Stimulated activated CD4-positive, alpha-beta T cell treated with anti-CD3 and anti-CD28 coated beads, Interleukin-15, amount 100 ng/mL, for 48 hours (primary cell): Measurements from ENCODE around the gene SPSB4.

Source experiments
- DNase-seq, 2 donors: peaks; one replicate each; pipeline ENCODE4 v3.0.0-alpha.2; 2020; ENCODE audit warnings: low read depth in 2 of 2

Gene SPSB4

DNA sequence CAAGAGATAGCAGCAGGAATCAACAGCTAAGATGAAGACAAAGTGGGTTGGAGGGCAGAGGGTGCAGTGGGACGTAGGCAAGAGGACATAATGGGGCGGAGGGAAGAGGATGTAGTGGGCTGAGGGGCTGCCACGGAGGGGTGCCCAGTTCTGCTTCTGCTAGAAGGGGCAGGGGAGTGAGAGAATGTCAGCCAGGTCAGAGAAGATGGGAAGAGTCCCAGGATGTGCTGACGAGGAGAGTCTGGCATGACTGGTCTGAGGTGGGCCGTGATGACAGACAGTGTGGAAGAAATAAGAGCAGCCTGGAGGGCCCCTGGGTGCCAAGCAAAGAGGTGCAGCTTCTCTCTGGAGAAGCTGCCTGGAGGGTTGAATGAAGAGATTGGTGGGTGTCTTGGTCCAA, 4.0 kb downstream of the SPSB4 start:
- no peak for DNase-seq

DNA sequence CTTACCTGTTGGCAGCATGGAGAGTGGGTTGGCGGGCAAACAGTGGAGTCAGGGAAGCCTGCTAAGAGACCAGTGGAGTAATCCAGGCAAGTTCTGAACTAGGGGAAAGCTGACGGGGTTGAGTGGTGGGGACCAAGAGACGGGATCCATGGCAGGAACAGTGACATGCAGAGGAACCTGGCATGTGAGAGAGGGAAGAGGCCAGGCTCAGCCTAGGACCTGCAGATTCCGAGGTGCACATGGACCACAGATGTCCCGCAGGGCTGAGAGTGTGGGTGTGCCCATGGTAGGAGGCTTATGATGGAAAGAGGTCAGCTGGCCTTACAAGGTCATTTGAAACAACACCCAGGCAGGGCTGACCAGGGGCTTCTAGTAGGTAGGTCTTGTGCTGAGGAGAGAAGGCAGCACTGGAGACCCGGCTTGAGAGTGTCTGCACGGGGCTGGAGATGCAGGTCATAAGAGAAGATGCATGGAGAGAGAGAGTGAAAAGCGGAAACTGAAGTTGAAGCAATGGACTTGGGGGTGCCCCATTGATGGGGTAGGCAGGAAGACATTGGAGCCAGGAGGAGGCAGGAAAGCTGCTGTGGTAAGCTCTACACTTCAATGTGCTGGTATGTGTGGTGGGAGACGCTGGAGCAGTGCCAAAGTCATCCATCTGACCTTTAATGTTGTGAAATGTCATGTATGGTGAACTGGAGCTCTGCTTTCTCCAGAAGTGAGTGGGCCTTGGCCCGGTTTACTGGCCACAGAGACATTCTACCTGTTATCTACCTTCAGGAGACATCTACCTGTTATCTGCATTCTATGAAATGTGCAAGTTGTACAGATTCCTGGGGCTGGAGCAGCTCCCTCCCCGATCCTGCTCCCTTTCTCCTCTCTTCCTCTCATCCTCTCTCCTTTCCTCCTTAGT, 4.6 kb downstream of the SPSB4 start:
- DNase-seq = no peak

DNA sequence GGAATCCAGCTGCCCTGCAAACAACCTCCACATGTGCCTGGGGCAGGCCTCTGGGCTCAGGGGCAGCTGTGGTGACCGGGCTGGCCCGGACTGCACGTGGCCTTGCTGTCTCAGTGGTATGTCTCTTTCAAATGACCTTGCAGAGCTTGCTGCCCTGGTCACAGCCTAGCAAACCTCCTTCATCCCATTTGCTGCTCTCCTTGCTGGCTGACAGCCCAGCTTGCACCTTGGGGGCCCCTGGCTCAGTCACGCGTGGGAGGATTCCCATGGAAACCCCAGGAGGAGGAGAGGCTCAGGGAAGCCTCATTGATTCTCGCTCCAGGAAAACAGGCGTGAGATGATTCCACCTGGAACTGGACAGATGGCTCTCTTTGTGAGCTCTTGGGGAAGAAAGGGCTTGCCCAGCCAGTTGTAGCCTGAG, 5.6 kb downstream of the SPSB4 start:
- no peak for DNase-seq

DNA sequence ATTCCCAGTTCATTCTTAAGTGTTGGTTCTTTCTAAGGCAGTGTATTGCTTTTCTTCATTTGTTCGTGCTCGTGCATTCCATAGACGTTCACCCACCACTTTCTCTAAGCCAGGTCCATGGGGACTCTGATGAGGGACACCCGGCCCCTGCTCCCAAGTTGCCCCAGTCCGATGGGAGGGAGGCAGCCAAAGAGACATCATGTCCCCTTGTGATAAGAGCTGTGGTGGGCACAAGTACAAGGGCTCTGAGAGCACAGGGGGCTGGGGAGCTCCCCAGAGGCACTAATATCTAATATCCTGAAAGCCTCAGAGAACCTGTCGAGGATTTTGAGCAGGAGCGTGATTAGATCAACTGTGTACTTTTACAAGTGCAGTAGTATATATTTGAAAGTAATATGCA, 6.3 kb downstream of the SPSB4 start:
- DNase-seq = no peak

DNA sequence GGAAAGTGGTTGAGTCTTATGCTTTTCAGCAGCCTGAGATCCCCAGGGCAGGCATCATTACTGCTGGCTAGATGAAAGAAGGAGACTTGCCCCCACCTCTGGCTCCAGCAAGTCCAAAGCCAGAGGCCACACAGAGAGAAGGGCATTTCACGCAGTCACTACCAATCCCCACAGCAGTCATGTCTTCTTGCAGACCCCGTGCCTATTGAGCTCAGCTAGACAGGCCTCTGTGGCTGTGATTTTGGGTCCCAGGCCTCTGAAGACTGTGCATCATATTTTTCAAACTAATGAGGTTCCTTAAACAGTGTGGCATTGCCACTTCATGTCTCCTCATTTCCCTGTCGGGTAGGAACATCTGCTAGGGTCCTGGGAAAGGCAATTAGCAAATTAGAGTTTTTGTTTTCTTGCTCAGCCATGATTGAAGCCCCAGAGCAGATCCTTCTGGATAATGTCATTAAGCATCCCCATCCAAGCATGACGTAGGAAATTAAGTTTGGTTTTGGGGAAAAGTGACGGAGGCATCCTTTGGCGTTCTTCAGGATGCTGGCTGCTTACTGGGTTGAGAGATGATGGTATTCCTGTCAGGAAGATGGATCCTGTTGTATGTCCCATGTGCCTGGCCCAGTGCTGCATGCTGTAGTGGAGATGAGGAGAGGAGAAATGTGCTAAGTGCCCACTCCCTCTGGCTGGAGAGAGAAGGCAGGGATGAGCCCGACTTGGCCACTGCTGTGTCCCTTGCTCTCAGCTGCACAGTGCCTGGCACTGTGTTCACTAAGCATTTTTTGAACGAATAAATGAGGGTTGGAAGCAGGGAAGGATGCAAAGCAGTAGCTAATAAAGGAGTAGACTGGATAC, 7.0 kb downstream of the SPSB4 start:
- no peak for DNase-seq

DNA sequence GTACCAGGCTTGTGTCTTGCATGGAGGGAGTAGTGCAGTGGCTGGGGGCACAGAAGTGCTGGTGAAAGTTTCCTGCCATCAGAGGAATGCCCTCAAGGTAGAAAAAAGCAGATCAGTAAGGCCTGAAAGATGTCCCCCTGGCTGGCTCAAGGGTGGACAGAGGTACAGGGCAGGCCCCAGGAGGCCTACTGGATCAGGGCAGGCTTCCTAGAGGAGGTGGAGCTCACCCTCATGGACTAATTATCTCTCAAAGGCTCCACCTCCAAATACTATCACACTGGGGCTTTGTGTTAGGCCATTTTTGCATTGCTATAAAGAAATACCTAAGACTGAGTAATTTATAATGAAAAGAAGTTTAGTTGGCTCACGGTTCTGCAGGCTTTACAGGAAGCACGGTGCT, 7.8 kb downstream of the SPSB4 start:
- no peak for DNase-seq

DNA sequence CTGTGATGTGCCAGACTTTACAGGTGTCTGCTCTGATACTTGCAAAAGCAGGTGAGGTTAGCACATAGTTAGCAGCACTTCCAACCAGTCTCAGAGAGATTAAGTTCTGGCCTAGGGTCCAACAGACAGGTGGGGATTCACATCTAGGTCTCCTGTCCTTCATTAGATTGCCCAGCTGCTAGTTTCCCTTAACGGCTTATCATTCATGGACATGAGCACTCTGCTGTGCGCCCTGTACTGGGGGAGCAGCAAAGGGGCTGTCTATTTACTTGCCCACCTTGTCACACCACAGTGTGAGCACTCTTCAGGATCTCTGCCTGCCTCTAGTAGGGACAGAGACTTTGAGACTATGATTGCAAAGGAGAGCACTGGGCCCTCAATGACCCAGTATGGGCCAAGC, 8.7 kb downstream of the SPSB4 start:
- DNase-seq = no peak

DNA sequence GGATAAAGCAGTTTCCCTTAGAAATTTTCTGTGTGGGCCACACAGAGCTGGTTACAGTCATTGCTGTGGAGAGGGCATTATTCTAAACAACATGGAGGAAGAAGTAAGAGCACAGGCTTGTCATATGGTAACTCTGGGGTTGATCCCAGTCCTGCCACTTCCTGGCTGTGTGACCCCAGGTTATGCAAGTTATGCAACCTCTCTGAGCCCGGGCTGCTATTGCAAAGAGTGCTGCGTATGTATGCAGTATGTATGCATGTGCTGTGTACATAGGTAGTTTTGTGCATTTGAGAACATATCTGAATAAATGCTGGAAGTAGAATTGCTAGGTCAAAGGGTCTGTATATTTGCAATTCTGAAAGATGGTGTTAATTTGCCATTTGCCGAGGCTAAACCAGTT, 9.2 kb downstream of the SPSB4 start:
- DNase-seq = no peak

DNA sequence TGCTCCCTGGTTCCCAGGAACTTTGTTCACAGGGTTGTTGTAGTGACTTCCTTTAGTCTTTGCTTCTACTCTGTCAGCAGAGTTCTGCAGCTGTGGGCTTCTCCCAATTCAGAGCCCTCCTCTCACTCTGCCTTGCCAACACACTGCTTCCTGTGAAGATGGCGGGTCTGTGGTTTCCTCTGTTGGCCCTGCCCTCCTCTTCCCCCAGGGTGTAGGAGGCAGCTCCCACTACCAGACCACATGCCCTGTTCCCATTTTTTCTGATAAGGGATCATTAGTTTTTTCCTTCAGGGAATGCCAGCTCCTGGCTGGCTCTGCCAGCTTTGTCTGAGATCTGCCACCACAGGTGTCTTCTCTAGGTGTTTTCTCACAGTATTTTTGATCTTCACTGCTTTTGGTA, 12.7 kb downstream of the SPSB4 start:
- no peak for DNase-seq

DNA sequence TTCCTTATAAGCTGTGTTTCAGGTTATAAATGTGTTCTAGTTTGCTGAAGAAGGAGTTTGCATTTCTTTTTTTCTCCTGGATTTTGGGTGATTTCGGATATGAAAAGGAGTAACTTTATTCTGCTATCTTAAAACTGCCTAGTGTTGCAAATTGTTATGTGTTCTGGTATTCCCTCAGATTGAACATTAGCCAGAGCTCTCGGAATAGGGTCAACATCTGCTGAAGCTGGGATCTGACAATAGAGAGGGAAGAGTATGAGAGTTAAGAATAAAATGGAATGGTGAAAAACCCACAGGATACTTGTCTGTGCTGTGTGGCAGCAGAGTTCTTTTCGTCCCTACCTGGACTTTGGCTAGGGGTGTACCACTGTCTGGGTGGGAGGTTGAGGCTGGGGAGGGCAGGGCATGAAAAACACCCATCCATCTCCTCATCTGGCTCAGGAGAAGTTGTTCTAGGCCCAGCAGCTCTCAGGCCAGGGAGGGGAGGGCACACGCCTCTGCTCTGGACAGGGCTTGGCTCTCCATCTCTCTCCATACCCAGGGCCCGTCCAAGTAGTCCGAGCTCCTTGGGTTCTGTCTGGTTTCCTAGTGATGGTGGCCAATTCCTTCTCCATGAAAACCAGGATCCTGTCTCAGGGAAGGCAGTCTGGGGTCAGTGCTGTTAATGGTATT, 13.2 kb downstream of the SPSB4 start:
- DNase-seq = no peak

DNA sequence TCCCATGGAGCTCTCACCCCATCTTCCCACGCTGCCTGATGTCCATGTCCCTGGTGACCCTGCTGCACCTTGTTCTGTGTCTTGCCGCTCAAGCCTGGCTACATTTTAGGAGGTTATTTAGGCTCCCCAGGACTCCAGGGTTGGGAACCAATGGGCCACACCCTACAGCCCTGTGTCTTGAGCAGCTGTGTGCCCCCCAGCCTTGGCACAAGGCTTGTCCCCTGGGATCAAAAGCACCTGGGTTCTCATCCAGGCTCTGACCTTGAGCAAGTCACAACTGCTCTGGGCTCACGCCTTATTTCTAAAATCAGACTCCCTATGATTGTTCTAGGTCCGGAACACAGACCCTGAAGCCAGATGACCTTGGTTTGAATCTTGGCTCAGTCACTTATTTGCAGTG, 14.1 kb downstream of the SPSB4 start:
- no peak for DNase-seq

DNA sequence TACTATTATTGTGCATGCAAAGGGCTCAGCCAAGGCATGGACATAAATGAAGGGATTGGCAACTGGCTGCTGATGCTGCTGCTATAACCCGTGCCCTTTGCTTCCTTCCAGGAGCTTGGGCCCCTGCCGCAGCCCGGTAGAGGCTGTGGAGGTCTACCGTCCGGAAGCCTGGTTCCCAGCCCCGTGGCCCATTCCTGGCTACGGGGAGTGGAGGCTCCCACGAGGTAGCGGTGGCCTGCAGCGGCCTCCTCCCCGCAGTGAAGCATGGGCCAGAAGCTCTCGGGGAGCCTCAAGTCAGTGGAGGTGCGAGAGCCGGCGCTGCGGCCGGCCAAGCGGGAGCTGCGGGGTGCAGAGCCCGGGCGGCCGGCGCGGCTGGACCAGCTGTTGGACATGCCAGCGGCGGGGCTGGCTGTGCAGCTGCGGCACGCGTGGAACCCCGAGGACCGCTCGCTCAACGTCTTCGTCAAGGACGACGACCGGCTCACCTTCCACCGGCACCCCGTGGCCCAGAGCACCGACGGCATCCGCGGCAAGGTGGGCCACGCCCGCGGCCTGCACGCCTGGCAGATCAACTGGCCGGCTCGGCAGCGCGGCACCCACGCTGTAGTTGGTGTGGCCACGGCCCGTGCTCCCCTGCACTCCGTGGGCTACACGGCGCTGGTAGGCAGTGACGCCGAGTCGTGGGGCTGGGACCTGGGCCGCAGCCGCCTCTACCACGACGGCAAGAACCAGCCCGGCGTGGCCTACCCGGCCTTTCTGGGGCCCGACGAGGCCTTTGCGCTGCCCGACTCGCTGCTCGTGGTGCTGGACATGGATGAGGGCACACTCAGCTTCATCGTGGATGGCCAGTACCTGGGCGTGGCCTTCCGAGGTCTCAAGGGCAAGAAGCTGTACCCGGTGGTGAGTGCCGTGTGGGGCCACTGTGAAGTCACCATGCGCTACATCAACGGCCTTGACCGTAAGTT, 15.0 kb downstream of the SPSB4 start:
- no peak for DNase-seq

DNA sequence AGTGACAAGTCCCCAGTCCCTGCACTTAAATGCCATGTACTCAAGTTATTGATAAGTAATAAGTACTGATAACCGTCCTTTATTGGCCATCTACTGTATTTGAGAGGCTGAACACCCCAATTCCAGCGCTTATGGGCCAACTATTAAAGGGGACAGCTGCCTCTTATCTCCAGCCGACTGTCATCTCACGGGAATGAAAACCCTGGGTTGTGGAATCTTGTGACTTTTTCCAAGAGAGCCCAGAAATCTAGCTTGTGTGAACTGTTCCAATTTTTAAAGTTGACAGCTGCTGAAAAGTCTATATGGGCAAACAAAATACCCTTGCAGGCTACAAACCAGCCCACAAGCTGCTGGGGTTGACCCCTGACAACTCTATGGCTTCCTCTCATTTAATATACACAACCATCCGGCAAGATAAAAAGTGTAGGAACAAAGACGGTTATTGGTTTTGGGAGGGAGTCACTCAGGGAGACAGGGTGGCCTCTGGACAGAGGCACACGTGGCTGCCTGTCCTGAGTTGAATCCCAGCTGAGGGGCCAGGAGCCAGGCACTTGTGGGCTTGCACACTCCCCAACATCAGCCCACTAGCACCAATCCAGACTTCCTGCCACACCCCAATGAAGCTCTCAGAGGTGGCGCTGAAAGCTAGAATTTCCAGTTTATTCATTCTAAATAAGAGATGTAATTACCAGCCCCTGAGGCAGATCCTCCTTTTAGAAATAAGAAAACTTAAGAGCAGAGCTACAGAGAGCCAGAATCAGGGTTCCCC, 16.2 kb downstream of the SPSB4 start:
- no peak for DNase-seq

DNA sequence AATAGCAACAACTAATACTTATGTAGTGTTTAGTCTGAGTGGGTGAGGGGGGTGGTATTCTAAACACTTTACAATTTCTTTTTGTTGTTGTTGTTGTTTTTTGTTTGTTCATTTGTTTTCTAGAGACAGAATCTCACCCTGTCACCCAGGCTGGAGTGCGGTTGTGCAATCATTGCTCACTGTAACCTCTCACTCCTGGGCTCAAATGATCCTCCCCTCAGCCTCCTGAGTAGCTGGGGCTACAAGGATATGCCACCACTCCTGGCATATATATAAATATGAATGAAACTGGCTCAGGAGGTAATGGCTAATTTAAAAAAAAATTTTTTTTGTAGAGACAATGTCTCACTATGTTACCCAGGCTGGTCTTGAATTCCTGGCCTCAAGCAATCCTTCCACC, 19.1 kb downstream of the SPSB4 start:
- DNase-seq = no peak

DNA sequence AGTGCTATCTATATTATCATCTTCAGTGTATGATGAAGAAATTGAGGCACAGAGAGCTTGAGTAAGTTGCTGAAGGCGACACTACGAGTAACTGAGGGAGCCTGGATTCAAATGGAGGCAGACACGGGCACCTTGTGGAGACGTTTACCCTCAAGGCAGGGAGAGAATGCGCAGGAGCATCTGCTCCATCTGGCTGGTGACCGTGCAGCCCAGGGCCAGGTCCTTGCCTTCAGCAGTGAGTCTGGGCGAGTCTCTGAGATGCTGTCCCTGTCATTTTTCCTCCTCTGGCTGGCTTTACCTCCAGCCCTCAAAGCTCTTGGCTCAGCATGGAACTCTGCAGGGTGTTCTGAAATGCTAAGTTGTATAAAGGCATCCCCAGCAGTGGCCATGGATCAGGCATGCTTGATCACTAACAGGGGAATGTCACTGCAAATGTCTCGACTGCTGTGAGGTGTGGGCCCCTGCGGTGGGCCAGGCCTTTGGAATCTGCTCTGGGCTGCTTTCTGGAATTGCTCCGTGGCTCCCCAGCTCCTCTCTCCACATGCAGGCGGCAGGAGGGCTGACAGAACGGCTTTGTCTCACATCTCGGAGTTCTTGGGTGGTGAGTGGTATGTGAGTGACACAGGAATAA, 19.7 kb downstream of the SPSB4 start:
- DNase-seq = no peak

DNA sequence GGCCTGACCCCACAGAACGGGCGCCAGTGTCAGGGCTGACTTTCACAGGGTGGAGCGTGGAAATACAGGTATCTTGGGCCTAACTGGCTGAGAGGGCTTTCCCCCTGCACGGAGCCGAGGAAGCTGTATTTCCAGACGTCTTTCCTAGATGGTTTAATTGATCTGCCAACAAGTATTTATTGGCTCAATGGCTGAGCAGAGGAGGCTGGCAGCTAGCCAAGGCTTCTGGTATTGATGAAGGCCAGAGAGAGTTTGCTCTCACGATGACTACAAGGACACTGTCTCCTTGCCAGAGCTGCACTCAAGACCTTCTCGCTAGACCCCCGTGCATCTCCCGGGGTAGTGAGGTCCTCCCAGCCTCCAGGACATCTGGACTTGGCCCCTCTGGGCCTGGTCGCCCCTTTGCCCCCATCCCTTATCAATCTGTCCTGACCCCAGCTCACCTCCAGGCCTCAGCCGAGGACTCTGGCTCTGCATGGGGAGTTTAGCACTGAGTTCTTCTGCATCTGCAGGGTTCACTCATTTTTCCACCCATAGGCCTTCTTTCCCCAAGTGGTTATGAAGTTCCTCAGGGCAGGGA, 20.6 kb downstream of the SPSB4 start:
- DNase-seq = no peak

DNA sequence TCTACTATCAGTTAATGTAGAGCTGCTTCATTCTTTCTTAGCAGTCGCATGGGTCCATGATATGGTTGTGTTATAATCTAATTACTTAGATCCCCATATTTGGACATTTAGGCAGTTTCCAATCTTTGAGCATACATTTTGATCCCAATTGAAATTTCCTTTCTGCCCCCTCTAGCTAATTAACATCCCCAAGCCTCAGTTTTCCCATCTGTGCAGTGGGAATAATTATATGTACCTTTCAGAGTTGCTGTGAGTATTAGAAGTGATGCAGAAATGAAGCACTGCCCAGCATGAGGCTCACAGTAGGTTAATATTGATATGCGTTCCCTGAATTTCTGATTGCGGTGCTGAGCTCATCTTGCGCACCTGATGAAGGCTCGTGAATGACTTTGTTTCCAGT, 21.8 kb downstream of the SPSB4 start:
- no peak for DNase-seq

DNA sequence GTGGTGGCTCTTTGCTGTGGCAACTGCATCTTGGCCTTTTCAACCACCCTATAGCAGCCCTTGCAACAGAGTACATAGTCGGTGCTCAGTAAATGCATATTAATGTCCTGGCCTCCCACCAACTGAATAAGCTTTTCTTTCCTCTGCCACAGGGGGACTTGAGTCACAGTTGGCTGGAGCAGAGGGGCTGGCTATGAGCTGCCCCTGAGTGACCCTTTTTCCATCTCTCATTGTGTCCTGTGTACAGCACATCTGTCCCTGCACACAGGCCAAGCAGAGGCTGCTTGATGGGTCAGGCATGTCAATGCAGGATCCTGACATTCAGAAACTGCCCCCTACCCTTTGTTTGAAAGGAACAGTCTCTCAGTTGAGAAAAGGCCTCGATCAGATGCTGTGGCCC, 22.4 kb downstream of the SPSB4 start:
- no peak for DNase-seq

DNA sequence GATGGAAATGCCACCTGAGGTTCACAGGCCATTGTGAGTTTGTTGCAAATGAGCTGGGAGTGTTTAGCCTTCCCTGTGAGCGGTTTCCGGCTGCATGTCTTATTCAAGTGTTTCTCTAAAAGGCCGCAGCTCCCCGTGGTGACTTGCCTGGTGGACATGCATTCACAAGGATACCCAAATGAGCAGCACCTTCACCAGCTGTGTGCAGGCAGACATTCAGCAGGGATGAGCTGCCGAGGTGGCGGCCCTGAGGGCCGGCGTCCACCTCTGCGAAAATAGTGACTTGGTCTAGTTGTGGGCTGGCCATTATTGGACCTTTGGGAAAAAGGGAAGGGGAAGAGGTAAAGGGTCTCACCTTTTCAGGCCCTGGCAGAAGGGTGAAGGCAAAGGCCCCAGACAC, 23.4 kb downstream of the SPSB4 start:
- DNase-seq = no peak
